Nephron progenitor cell (in vitro differentiated cells): Measurements from ENCODE around the gene LRRC45.
A peak's percentile ranks its signal among the peaks of the same experiment; 100 is the strongest.

Experiments used
- DNase-seq: peaks from one replicate; pipeline ENCODE4 v3.0.0; 2021
- H3K27ac Mint-ChIP-seq: 2 replicates; pipeline ENCODE4 v1.8.0; 2021; ENCODE audit warnings: mild to moderate bottlenecking, moderate library complexity, mixed read lengths
- H3K27me3 Mint-ChIP-seq: 2 replicates; pipeline ENCODE4 v1.8.0; 2021; ENCODE audit warnings: mild to moderate bottlenecking, low read depth, mixed read lengths; ENCODE audit not compliant: poor library complexity
- H3K36me3 Mint-ChIP-seq: 2 replicates; pipeline ENCODE4 v1.8.0; 2021; ENCODE audit warnings: low read depth, mixed read lengths
- H3K4me1 Mint-ChIP-seq: 2 replicates; pipeline ENCODE4 v1.8.0; 2021; ENCODE audit warnings: mixed read lengths
- H3K4me3 Mint-ChIP-seq: 2 replicates; pipeline ENCODE4 v1.8.0; 2021; ENCODE audit warnings: mild to moderate bottlenecking, moderate library complexity, mixed read lengths
- H3K9me3 Mint-ChIP-seq: 2 replicates; pipeline ENCODE4 v1.8.0; 2021; ENCODE audit warnings: mild to moderate bottlenecking, moderate library complexity, mixed read lengths
- TF ChIP-seq, protein P1 (sequence below): fragments of 200-600 bp; sonication (generic); IDR thresholded peaks from 2 replicates; pipeline ENCODE4 v1.5.0; 2021; ENCODE audit warnings: antibody characterized with exemption

The LRRC45 gene

DNA sequence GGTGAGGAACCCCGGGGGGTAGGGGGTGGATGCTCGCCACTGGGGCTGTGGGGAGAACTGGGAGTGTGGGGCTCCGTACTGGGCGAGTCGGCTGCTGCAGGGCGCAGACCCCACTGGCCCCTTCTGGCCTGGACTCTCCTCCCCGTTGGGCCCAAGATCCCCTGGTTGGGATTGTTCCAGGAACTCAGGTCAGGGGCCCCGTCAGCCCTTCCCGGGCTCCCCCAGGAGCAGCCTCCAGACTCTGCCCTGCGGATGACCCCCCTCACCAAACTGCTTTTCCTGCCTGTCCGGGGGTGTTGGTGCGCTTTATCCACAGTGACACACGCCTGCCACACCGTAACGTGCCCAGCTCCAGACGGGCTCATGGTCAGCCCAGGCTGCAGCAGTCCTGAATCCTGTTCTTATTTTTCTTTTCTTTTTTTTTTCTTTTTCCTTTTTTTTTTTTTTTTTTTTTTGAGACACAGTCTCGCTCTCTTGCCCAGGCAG, 21.5 kb upstream of the LRRC45 start:
- Mint-ChIP-seq H3K36me3 (peaks cover 11% of the 10 kb centered on the region), H3K4me1 (peaks cover 67% of the 10 kb centered on the region), H3K27ac (no peak overlapping the region), H3K27me3 (no peaks in the 10 kb centered on the region), H3K4me3 (no peak overlapping the region), H3K9me3 (no peaks in the 10 kb centered on the region)
- no peak for DNase-seq
- TF ChIP-seq, protein P1, sequence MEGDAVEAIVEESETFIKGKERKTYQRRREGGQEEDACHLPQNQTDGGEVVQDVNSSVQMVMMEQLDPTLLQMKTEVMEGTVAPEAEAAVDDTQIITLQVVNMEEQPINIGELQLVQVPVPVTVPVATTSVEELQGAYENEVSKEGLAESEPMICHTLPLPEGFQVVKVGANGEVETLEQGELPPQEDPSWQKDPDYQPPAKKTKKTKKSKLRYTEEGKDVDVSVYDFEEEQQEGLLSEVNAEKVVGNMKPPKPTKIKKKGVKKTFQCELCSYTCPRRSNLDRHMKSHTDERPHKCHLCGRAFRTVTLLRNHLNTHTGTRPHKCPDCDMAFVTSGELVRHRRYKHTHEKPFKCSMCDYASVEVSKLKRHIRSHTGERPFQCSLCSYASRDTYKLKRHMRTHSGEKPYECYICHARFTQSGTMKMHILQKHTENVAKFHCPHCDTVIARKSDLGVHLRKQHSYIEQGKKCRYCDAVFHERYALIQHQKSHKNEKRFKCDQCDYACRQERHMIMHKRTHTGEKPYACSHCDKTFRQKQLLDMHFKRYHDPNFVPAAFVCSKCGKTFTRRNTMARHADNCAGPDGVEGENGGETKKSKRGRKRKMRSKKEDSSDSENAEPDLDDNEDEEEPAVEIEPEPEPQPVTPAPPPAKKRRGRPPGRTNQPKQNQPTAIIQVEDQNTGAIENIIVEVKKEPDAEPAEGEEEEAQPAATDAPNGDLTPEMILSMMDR, result no peak

DNA sequence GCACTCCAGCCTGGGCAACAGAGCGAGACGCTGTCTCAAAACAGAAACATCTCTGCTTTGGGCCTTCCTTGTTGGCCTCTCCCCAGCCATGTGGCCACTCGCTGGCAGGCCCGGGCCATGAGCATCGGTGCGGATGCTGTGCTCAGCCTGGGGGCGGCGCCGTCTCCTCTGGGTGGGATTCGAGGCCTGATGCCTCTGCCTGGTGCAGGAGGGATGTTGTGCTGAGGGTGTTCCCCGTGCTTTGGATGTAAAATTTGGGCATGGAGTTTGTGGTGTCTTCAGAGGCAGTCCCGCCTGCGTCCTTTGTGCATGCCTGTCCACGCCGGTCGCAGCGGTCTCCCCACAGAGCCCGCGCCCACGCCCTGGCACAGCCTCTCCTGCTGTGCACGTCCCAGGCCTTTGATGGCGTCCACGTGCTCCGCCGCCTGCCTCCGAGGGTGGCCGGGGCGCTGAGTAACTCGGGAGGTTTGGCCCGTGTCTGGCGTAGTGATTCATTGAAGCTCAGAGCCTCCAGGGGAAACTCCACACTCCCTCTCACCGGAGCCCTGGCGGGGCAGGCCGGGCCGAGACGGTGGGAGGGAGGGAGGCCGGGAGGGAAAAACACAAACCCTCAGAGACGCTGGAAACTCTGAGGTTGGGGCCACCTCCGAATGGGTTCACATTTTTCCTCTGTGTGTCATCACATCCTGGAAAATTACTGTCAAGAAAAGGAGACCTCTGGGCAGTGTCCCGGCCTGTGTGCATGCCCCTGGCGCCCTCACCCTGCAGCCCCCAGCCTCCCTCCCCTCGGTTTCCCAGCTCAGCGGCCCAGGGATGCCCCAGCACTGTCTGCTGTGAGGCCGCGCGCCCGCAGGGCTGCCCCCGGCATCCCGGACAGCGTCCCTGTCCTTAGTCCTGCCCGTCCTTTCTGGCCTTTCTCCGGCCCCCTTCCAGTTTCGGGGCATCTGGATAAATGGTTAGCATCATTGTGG, 19.4 kb upstream of the LRRC45 start:
- Mint-ChIP-seq H3K27ac (no peak overlapping the region), H3K4me3 (no peak overlapping the region), H3K27me3 (no peaks in the 10 kb centered on the region), H3K9me3 (no peaks in the 10 kb centered on the region), H3K36me3 (no peaks in the 10 kb centered on the region), H3K4me1 (peaks cover 55% of the 10 kb centered on the region)
- peak; percentile 65 for DNase-seq
- TF ChIP-seq, protein P1, result no peak

DNA sequence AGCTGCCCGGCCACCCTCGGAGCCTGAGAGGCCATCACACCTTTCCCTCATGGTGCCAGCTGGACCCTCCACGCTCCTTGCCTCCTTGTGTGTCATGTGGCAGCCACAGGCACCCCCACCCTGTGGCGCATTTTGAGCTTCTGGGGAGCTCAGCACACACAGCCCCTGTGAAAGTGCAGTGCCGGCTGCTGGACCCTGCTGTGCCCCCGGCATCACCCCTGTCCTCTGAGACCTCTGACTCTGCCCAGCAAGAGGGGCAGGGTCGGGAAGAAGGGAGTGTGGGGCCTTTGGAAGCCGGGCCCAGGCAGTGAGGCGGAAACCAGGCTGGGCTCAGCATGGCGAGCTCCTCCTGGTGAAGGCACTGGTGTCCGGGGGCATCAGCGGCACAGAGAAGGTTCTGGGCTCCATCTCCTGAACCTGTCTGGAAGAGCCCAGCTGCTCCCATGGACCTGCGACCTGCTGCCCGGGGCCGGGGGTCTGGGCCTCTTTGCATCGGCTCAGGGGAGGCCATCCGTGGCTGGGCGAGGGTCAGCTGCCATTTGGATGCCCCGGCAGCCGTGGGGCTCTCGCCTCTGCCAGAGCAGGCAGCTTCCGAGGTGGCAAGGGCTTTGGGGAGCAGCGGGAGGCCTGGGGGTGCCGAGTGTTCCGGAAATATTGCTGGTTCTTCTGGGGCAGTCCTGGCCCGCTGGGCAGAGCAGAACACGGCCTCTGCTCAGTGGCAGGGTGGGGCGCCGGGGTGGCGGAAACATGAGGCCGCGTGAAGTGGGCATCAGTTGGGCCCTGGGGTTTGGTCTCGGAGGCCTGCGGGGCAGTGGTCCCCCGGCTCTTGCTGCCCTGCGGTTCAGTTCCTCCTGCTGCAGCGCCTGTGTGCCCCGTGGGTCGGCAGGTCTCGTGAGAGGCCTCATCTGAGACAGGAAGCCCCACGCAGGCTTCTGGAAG, 18.3 kb upstream of the LRRC45 start:
- Mint-ChIP-seq H3K9me3 (no peaks in the 10 kb centered on the region), H3K4me1 (peaks cover 50% of the 10 kb centered on the region), H3K4me3 (no peak overlapping the region)

DNA sequence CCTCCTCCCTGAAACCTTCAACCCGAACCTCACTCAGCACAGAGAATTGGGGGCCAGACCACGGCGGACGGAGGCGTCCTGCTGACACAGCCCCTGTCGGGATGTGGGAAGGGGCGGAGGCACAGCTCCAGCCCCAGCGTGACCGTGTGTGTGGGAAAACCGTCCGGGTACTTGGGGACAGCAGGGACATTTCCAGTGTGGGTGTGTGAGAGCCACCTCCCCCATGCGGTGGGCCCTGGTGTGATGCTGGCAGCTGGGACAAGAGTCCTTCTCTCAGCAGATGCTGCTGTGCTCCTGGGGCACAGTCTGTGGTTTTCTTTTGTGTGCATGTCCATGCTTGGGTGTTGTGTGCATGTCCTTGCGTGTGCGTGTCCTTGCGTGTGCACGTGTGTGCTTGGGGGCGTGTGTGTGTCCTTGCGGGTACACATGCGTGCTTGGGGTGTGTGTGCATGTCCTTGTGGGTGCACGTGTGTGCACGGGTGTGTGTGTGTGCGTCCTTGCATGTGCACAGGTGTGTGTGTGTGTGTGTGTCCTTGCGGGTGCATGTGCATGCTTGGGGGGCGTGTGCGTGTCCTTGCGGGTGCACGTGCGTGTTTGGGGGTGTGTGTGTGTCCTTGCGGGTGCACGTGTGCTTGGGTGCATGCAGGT, 17.3 kb upstream of the LRRC45 start:
- Mint-ChIP-seq H3K4me1 (peaks cover 41% of the 10 kb centered on the region), H3K9me3 (no peaks in the 10 kb centered on the region), H3K36me3 (no peaks in the 10 kb centered on the region), H3K4me3 (no peak overlapping the region), H3K27me3 (no peaks in the 10 kb centered on the region), H3K27ac (no peak overlapping the region)
- peak; percentile 5 for DNase-seq
- TF ChIP-seq, protein P1, result no peak

More for the DNA sequence above, 18.3 kb upstream of the LRRC45 start:
- TF ChIP-seq, protein P1, result no peak
- Mint-ChIP-seq H3K27ac (no peak overlapping the region), H3K36me3 (no peaks in the 10 kb centered on the region), H3K27me3 (no peaks in the 10 kb centered on the region)
- DNase-seq, result no peak

DNA sequence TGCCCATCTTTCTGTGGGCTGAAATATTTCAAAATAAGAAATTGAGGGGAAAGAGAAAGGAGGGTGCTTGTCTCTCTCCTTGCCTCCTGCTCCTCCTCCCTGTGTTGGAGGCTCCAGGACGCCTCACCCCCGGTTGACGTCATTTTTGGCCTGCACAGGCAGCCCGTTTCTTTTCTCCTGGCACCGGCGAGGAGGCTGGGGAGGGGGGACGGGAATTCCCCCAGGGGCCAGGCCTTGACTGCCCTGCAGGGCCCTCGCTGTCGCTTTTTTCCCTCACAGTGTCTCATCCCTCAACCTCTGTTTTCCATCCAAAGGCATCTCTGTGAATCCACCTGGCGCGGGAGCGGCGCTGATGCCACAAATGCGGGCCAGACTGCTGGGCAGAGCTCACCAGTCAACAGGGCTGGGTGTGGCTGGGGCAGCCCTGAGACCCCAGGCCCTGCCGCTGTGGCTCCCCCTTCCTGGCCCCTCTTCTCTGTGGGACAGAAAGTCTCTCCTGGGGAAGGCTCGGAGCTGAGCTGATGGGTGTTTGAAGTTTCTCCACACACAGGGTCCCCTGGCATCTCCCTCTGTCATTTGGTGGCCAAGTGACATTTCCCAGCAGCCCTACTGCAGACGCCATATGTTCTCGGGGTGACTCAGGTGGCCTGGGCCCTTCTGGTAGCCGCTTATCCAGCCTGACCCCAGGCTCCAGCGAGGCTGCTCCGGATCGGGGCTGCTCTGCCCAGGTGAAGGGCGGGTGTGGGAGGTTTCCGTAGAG, 16.5 kb upstream of the LRRC45 start:
- TF ChIP-seq, protein P1, result no peak
- Mint-ChIP-seq H3K27ac (no peak overlapping the region), H3K9me3 (no peaks in the 10 kb centered on the region), H3K36me3 (no peaks in the 10 kb centered on the region), H3K4me3 (no peak overlapping the region), H3K27me3 (no peaks in the 10 kb centered on the region), H3K4me1 (peaks cover 36% of the 10 kb centered on the region)
- DNase-seq, result no peak
